KMS-11 (cell line): ENCODE results near the gene MLEC.

Experiments
- H2AFZ ChIP-seq: fragments of 200-600 bp; sonication (generic); 2 replicates; pipeline ENCODE4 v1.6.1; 2016; ENCODE audit warnings: antibody characterized with exemption, mixed run types, low read depth
- H3K27ac ChIP-seq: fragments of 200-600 bp; sonication (generic); 2 replicates; pipeline ENCODE4 v1.6.1; 2016; ENCODE audit warnings: mild to moderate bottlenecking, mixed run types
- H3K27me3 ChIP-seq: fragments of 200-600 bp; sonication (generic); 2 replicates; pipeline ENCODE4 v1.6.1; 2017; ENCODE audit warnings: mild to moderate bottlenecking, low read depth, mixed run types, moderate library complexity; ENCODE audit not compliant: insufficient read depth
- H3K36me3 ChIP-seq: fragments of 200-600 bp; sonication (generic); 2 replicates; pipeline ENCODE4 v1.6.1; 2017; ENCODE audit warnings: mild to moderate bottlenecking, mixed run types; ENCODE audit not compliant: insufficient read depth
- H3K4me1 ChIP-seq: fragments of 200-600 bp; sonication (generic); 2 replicates; pipeline ENCODE4 v1.6.1; 2016; ENCODE audit warnings: mild to moderate bottlenecking, low read depth, mixed run types; ENCODE audit not compliant: poor library complexity, severe bottlenecking
- H3K4me2 ChIP-seq: fragments of 200-600 bp; sonication (generic); 2 replicates; pipeline ENCODE4 v1.7.0; 2016; ENCODE audit warnings: mild to moderate bottlenecking, mixed run types
- H3K4me3 ChIP-seq: fragments of 200-600 bp; sonication (generic); IDR thresholded peaks from 2 replicates; pipeline ENCODE4 v1.6.1; 2017; ENCODE audit warnings: low read depth, low read length, mixed read lengths; ENCODE audit not compliant: insufficient read depth
- H3K79me2 ChIP-seq: fragments of 200-600 bp; sonication (generic); 2 replicates; pipeline ENCODE4 v1.6.1; 2016; ENCODE audit warnings: low read depth, mixed run types; ENCODE audit not compliant: insufficient read depth
- H3K9ac ChIP-seq: fragments of 200-600 bp; sonication (generic); 2 replicates; pipeline ENCODE4 v1.6.1; 2016; ENCODE audit warnings: mild to moderate bottlenecking, mixed run types
- H4K20me1 ChIP-seq: fragments of 200-600 bp; sonication (generic); 2 replicates; pipeline ENCODE4 v1.6.1; 2016; ENCODE audit warnings: mild to moderate bottlenecking, mixed run types; ENCODE audit not compliant: insufficient read depth
- TF ChIP-seq, protein P1 (sequence below): fragments of 200-600 bp; sonication (generic); conservative IDR thresholded peaks from 2 replicates; pipeline ENCODE4 v1.6.1; 2017; ENCODE audit warnings: low read depth, mild to moderate bottlenecking, antibody characterized with exemption, low read length, moderate library complexity, mixed read lengths

Gene MLEC

GRCh38 chr12:120721866-120722265 lies 34.9 kb downstream of the MLEC start:
- Histone ChIP-seq H3K27ac (no peak overlapping the region), H3K4me1 (no peaks in the 10 kb centered on the region), H4K20me1 (no peaks in the 10 kb centered on the region), H2AFZ (no peak overlapping the region), H3K4me3 (no peak overlapping the region), H3K27me3 (no peaks in the 10 kb centered on the region), H3K36me3 (no peaks in the 10 kb centered on the region), H3K79me2 (no peaks in the 10 kb centered on the region), H3K4me2 (no peak overlapping the region), H3K9ac (no peak overlapping the region)
- TF ChIP-seq, protein P1, sequence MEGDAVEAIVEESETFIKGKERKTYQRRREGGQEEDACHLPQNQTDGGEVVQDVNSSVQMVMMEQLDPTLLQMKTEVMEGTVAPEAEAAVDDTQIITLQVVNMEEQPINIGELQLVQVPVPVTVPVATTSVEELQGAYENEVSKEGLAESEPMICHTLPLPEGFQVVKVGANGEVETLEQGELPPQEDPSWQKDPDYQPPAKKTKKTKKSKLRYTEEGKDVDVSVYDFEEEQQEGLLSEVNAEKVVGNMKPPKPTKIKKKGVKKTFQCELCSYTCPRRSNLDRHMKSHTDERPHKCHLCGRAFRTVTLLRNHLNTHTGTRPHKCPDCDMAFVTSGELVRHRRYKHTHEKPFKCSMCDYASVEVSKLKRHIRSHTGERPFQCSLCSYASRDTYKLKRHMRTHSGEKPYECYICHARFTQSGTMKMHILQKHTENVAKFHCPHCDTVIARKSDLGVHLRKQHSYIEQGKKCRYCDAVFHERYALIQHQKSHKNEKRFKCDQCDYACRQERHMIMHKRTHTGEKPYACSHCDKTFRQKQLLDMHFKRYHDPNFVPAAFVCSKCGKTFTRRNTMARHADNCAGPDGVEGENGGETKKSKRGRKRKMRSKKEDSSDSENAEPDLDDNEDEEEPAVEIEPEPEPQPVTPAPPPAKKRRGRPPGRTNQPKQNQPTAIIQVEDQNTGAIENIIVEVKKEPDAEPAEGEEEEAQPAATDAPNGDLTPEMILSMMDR: no peak

DNA sequence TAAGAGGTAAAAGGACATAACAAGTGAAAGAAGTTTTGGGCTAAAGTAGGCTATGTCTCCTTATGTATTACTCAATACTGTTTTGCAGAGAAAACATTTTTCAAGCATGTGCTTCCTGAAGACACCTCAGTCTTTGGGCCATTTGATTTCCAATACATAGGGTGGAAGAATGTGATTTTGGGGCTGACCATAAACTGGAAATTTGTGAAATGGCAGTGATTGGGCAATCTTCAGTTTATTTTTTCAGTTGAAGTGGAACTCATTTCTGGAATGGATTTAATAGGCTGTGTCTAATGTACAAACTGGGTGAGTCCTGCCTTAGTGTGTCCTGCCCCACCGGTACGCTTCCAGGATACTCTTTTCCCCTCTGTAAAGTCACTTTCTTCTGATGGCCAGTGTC lies 35.8 kb downstream of the MLEC start:
- no peak overlapping the region for H3K9ac ChIP-seq
- H3K4me2 ChIP-seq: no peak overlapping the region
- H3K4me3 ChIP-seq: no peak overlapping the region
- no peaks in the 10 kb centered on the region for H4K20me1 ChIP-seq
- no peak overlapping the region for H3K27ac ChIP-seq
- no peaks in the 10 kb centered on the region for H3K4me1 ChIP-seq
- no peaks in the 10 kb centered on the region for H3K27me3 ChIP-seq
- TF ChIP-seq, protein P1: no peak
- no peaks in the 10 kb centered on the region for H3K79me2 ChIP-seq
- no peaks in the 10 kb centered on the region for H3K36me3 ChIP-seq
- H2AFZ ChIP-seq: no peak overlapping the region

DNA sequence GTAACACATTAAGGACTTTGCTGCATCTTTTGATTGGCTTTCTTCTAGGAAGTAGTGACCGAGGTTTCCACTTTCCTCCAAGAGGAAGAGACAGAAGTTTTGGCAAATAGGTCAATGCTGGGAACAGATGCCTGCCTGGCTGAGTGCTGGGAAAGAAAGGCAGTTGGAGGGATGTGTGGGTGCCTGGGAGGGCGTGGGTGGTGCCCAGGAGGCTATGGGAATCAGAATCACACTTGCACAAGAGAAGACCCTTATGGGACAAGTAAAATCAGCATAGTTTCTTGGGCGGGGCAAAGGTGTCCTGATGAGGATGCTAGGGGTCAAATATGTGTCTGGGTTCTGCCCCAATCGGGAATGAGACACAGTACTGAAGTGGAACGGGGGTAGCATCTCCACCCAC lies 37.8 kb downstream of the MLEC start:
- H2AFZ ChIP-seq: no peak overlapping the region
- H3K79me2 ChIP-seq: no peaks in the 10 kb centered on the region
- TF ChIP-seq, protein P1: no peak
- no peaks in the 10 kb centered on the region for H3K4me1 ChIP-seq
- H4K20me1 ChIP-seq: no peaks in the 10 kb centered on the region
- H3K36me3 ChIP-seq: no peaks in the 10 kb centered on the region
- no peak overlapping the region for H3K4me3 ChIP-seq
- H3K4me2 ChIP-seq: no peak overlapping the region
- H3K27me3 ChIP-seq: no peaks in the 10 kb centered on the region
- no peak overlapping the region for H3K27ac ChIP-seq
- H3K9ac ChIP-seq: no peak overlapping the region

GRCh38 chr12:120725151-120725658 lies 38.3 kb downstream of the MLEC start:
- Histone ChIP-seq H3K4me1 (no peaks in the 10 kb centered on the region), H4K20me1 (no peaks in the 10 kb centered on the region), H3K27ac (no peak overlapping the region), H3K36me3 (no peaks in the 10 kb centered on the region), H3K27me3 (no peaks in the 10 kb centered on the region), H3K4me2 (no peak overlapping the region), H3K4me3 (no peak overlapping the region), H3K9ac (no peak overlapping the region), H3K79me2 (no peaks in the 10 kb centered on the region), H2AFZ (no peak overlapping the region)
- TF ChIP-seq, protein P1: no peak
